Ishikawa (cell line): ENCODE data around the gene PDE5A.

Experiments
- CEBPB ChIP-seq: IDR thresholded peaks from 2 replicates; pipeline ENCODE4 v1.6.1; 2012
- CREB1 ChIP-seq: IDR thresholded peaks from 2 replicates; pipeline ENCODE4 v1.6.1; 2012; ENCODE audit warnings: low read depth
- EGR1 ChIP-seq: IDR thresholded peaks from 2 replicates; pipeline ENCODE4 v1.6.1; 2012
- EP300 ChIP-seq: IDR thresholded peaks from 2 replicates; pipeline ENCODE4 v1.6.1; 2012; ENCODE audit warnings: borderline replicate concordance
- FOXM1 ChIP-seq: IDR thresholded peaks from 2 replicates; pipeline ENCODE4 v1.6.1; 2012; ENCODE audit warnings: low read depth, borderline replicate concordance
- MAX ChIP-seq: IDR thresholded peaks from 2 replicates; pipeline ENCODE4 v1.6.1; 2012
- NFIC ChIP-seq: IDR thresholded peaks from 2 replicates; pipeline ENCODE4 v1.6.1; 2012
- RAD21 ChIP-seq: IDR thresholded peaks from 2 replicates; pipeline ENCODE4 v1.6.1; 2012; ENCODE audit warnings: low read depth
- TAF1 ChIP-seq: IDR thresholded peaks from 2 replicates; pipeline ENCODE4 v1.6.1; 2012; ENCODE audit warnings: low read depth, mild to moderate bottlenecking
- TCF12 ChIP-seq: IDR thresholded peaks from 2 replicates; pipeline ENCODE4 v1.6.1; 2012; ENCODE audit warnings: low read depth
- TEAD4 ChIP-seq: IDR thresholded peaks from 2 replicates; pipeline ENCODE4 v1.6.1; 2012
- YY1 ChIP-seq: IDR thresholded peaks from 2 replicates; pipeline ENCODE4 v1.6.1; 2012; ENCODE audit warnings: low read depth
- ZBTB7A ChIP-seq: IDR thresholded peaks from 2 replicates; pipeline ENCODE4 v1.6.1; 2012; ENCODE audit warnings: low read depth
- TF ChIP-seq, protein P1 (sequence below): IDR thresholded peaks from 2 replicates; pipeline ENCODE4 v1.6.1; 2012; ENCODE audit warnings: low read depth, mild to moderate bottlenecking
- TF ChIP-seq, protein P2 (sequence below): IDR thresholded peaks from 2 replicates; pipeline ENCODE4 v1.6.1; 2012

The PDE5A gene

GRCh38 chr4:119529788-119530187 lies 98.8 kb downstream of the PDE5A start:
- TF ChIP-seq TAF1 (no peak), TCF12 (no peak), EGR1 (no peak), NFIC (no peak), FOXM1 (no peak), CEBPB (no peak)

DNA sequence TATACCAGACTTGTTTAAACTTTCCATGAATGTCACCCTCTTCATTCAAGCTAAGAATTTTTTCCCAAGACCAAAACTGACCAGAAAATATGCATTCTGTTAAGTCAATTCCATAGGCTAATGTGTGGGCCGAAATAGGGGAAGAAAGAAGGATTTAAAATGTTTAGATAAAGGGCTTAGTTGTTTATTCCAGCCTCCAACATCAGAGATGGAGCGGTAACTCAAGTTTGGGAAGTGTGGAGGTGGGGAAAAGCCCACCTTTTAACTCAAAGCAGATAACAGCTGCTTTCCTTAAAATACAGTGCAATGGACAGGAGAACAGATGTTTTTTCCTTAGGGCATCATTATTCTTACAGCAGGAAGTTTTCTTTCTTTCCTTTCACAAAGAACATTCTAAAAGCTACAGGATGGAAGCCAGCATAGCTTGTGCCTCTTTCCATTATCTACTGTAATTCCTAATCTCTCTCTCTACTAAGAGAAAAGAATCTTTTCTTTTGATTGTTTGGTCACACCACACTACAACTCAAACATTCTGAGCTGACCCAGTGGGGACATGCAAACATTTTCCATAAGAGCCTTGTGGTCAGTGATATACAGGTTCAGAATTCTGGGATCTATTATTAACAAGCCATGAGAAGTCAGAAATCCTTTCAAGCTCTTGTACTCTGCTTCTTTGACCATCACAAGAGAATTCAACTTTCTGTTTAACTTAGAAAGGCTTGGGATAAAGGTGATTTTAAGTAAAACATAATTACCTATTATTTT lies 101.6 kb downstream of the PDE5A start:
- no peak for TF ChIP-seq NFIC

- TF ChIP-seq TAF1 = no peak
- TF ChIP-seq YY1 = no peak
- TF ChIP-seq TEAD4 = no peak
- TF ChIP-seq, protein P1, sequence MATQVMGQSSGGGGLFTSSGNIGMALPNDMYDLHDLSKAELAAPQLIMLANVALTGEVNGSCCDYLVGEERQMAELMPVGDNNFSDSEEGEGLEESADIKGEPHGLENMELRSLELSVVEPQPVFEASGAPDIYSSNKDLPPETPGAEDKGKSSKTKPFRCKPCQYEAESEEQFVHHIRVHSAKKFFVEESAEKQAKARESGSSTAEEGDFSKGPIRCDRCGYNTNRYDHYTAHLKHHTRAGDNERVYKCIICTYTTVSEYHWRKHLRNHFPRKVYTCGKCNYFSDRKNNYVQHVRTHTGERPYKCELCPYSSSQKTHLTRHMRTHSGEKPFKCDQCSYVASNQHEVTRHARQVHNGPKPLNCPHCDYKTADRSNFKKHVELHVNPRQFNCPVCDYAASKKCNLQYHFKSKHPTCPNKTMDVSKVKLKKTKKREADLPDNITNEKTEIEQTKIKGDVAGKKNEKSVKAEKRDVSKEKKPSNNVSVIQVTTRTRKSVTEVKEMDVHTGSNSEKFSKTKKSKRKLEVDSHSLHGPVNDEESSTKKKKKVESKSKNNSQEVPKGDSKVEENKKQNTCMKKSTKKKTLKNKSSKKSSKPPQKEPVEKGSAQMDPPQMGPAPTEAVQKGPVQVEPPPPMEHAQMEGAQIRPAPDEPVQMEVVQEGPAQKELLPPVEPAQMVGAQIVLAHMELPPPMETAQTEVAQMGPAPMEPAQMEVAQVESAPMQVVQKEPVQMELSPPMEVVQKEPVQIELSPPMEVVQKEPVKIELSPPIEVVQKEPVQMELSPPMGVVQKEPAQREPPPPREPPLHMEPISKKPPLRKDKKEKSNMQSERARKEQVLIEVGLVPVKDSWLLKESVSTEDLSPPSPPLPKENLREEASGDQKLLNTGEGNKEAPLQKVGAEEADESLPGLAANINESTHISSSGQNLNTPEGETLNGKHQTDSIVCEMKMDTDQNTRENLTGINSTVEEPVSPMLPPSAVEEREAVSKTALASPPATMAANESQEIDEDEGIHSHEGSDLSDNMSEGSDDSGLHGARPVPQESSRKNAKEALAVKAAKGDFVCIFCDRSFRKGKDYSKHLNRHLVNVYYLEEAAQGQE = no peak
- no peak for TF ChIP-seq EP300
- no peak for TF ChIP-seq EGR1
- TF ChIP-seq CEBPB = no peak
These were observed 102.6 kb downstream of the PDE5A start for GRCh38 chr4:119525771-119526712.

DNA sequence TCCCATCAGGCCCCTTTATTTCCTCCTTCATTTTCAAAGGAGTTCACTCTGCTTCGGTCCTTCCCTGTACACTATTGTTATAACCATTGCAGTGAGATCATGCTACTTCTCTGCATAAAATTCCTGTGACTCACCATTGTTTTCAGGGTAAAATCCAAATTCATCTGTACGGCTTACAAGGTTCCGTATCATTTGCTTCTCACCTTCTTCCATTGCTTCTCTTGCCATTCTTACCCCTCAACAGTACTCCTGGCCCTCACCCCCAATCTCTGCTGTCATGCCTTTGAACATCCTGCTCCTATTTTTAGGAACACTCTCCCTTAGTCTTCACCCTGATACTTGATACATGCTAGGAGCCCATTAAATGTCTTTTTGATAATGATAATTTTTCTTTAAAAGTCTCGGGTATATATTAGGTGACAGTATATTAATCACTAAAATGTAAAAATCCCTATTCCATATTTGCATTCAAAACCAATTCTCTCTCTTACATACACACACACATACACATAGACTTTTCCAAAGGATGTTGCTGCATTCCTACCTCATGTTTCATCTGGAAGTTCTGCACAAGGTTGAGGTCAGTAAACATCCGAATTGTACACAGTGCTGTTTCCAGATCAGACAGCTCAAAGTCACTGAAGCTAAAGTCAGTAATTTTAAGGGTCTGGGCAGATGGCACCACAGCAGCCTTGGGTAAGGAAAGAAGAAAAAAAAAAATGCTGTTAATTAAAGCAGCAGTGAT lies 103.4 kb downstream of the PDE5A start:
- TF ChIP-seq, protein P1 = no peak
- TF ChIP-seq EP300 = no peak
- TF ChIP-seq CEBPB = no peak
- no peak for TF ChIP-seq ZBTB7A
- TF ChIP-seq TEAD4 = no peak
- no peak for TF ChIP-seq RAD21

DNA sequence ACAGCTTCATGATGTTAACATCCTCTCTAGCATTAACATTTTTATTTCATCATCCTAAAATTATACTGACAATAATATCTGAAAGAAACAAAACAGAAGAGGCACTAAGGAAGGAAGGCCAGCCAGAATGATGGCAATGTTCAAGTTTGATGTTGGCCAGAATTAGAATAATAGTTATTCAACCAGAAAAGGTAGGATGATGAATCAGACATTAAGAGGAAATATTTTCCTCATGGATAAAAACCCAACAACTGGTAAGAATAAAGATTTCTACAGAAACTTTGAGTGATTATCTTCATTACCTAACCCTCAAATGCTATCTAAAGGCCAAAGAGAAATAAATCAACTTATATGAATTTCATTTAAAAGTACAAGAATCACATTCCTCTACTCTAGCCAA lies 105.2 kb downstream of the PDE5A start:
- no peak for TF ChIP-seq RAD21
- no peak for TF ChIP-seq NFIC
- no peak for TF ChIP-seq CEBPB
- no peak for TF ChIP-seq TAF1
- no peak for TF ChIP-seq EGR1
- no peak for TF ChIP-seq TEAD4
- TF ChIP-seq TCF12 = no peak
- TF ChIP-seq MAX = no peak
- TF ChIP-seq CREB1 = no peak

- TF ChIP-seq TCF12 = no peak
These were observed 107.3 kb downstream of the PDE5A start for GRCh38 chr4:119521268-119521667.

DNA sequence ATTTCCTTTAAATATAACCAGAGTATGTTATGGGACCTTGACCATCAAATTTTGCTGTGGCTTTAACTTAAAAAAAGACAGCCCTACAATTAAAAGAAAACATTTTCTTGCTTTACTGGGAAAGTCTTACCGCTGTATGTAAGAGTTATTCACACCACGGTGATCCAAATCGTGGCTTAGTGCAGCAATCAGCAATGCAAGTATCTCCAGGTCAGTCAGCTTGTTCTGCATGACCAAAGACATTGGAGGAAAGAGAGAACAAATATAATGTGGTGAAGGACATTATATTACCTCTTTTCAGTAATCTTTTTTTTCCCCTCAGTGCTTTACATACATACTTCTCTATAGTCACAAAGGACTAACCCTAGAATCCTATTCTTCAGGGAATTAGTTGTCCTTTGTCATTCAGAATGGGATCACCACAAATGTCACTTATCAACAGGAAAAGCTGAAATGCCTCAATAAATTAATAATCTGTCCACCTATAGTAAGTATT lies 109.6 kb downstream of the PDE5A start:
- TF ChIP-seq EGR1 = no peak
- no peak for TF ChIP-seq TEAD4
- TF ChIP-seq FOXM1 = no peak
- TF ChIP-seq CEBPB = no peak
- TF ChIP-seq MAX = no peak
- TF ChIP-seq ZBTB7A = no peak
- TF ChIP-seq YY1 = no peak
- TF ChIP-seq RAD21 = no peak
- no peak for TF ChIP-seq TCF12
- TF ChIP-seq, protein P1 = no peak
- TF ChIP-seq EP300 = no peak
- no peak for TF ChIP-seq NFIC
- no peak for TF ChIP-seq CREB1
- TF ChIP-seq TAF1 = no peak
- TF ChIP-seq, protein P2, sequence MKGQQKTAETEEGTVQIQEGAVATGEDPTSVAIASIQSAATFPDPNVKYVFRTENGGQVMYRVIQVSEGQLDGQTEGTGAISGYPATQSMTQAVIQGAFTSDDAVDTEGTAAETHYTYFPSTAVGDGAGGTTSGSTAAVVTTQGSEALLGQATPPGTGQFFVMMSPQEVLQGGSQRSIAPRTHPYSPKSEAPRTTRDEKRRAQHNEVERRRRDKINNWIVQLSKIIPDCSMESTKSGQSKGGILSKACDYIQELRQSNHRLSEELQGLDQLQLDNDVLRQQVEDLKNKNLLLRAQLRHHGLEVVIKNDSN = no peak
